HepG2 (cell line): ENCODE results near the gene TMC2. TPM values are rescaled to one million over a fixed set of nuclear protein-coding genes. Genes with fewer than 3 reads are reported as not detected.

Source experiments
- ARNT ChIP-seq: fragments of 450-650 bp; IDR thresholded peaks from 2 replicates; pipeline ENCODE4 v1.6.1; 2017
- BORCS8-MEF2B ChIP-seq: sonication (generic); formaldehyde crosslinking; IDR thresholded peaks from 2 replicates; pipeline ENCODE4 v1.8.0; 2022; ENCODE audit warnings: mild to moderate bottlenecking, missing genetic modification reagents
- CBX2 ChIP-seq, 2 experiments: fragments of 200-600 bp in 1 of 2; sonication (generic); formaldehyde crosslinking in 1 of 2; IDR thresholded peaks; 2 replicates each; pipeline versions ENCODE4 v1.7.0 to v1.8.1; 2018 to 2022; ENCODE audit warnings: low read depth in 2 of 2, low read length in 1 of 2, mild to moderate bottlenecking in 1 of 2, missing genetic modification reagents in 1 of 2
- CEBPZ ChIP-seq: IDR thresholded peaks from 2 replicates; pipeline ENCODE4 v1.6.1; 2012; ENCODE audit warnings: low read length, improper control_type of control experiment
- CSRNP2 ChIP-seq: sonication (generic); formaldehyde crosslinking; conservative IDR thresholded peaks from 2 replicates; pipeline ENCODE4 v1.8.0; 2022; ENCODE audit warnings: low read depth, missing genetic modification reagents
- FOXA1 ChIP-seq, 2 experiments: fragments of 450-650 bp in 1 of 2; sonication (generic) in 1 of 2; formaldehyde crosslinking in 1 of 2; IDR thresholded peaks; 2 replicates each; pipeline versions ENCODE4 v1.4.0 to v1.6.1; 2016 to 2020; ENCODE audit warnings: missing genetic modification reagents in 1 of 2
- HHEX ChIP-seq: IDR thresholded peaks from 2 replicates; pipeline ENCODE4 v1.6.1; 2016; ENCODE audit warnings: control low read depth
- KLF16 ChIP-seq, 2 experiments: sonication (generic) in 1 of 2; formaldehyde crosslinking in 1 of 2; IDR thresholded peaks; 2 replicates each; pipeline versions ENCODE4 v1.6.1 to v1.8.0; 2016 to 2023; ENCODE audit warnings: missing genetic modification reagents in 2 of 2, missing compliant biosample characterization in 1 of 2
- MED13 ChIP-seq: sonication (generic); formaldehyde crosslinking; IDR thresholded peaks from 2 replicates; pipeline ENCODE4 v1.5.0; 2020; ENCODE audit warnings: missing genetic modification reagents
- MXI1 ChIP-seq: IDR thresholded peaks from 3 replicates; pipeline ENCODE4 v1.6.1; 2012; ENCODE audit warnings: low read depth, low read length, inconsistent platforms, borderline replicate concordance
- NFE2 ChIP-seq: sonication (generic); formaldehyde crosslinking; IDR thresholded peaks from 2 replicates; pipeline ENCODE4 v1.4.0; 2020; ENCODE audit warnings: missing genetic modification reagents
- NONO ChIP-seq, 2 experiments: fragments of 450-650 bp in 1 of 2; sonication (generic) in 1 of 2; formaldehyde crosslinking in 1 of 2; IDR thresholded peaks in 1 of 2; conservative IDR thresholded peaks in 1 of 2; 2 replicates each; pipeline versions ENCODE4 v1.6.1 to v1.8.0; 2017 to 2022; ENCODE audit warnings: mild to moderate bottlenecking in 1 of 2, missing genetic modification reagents in 1 of 2, moderate library complexity in 1 of 2
- PLRG1 ChIP-seq: fragments of 450-650 bp; conservative IDR thresholded peaks from 2 replicates; pipeline ENCODE4 v1.6.1; 2016
- POLR2AphosphoS2 ChIP-seq: IDR thresholded peaks from 2 replicates; pipeline ENCODE4 v1.6.1; 2011; ENCODE audit warnings: low read depth, low read length, improper control_type of control experiment
- STAT6 ChIP-seq: sonication (generic); formaldehyde crosslinking; IDR thresholded peaks from 2 replicates; pipeline ENCODE4 v1.4.0; 2020; ENCODE audit warnings: missing genetic modification reagents, mild to moderate bottlenecking, borderline replicate concordance
- TEAD3 ChIP-seq: optimal IDR thresholded peaks from 2 replicates; pipeline ENCODE3; 2016; ENCODE audit warnings: borderline replicate concordance
- ZFP37 ChIP-seq: sonication (generic); formaldehyde crosslinking; IDR thresholded peaks from 2 replicates; pipeline ENCODE4 v1.4.0; 2020; ENCODE audit warnings: missing genetic modification reagents, borderline replicate concordance
- ZIK1 ChIP-seq: sonication (generic); formaldehyde crosslinking; IDR thresholded peaks from 2 replicates; pipeline ENCODE4 v1.5.0; 2020; ENCODE audit warnings: mild to moderate bottlenecking, low read depth, missing genetic modification reagents, borderline replicate concordance
- ZNF224 ChIP-seq: sonication (generic); formaldehyde crosslinking; IDR thresholded peaks from 2 replicates; pipeline ENCODE4 v1.5.0; 2020; ENCODE audit warnings: mild to moderate bottlenecking, missing genetic modification reagents
- ZNF576 ChIP-seq: sonication (generic); formaldehyde crosslinking; IDR thresholded peaks from 2 replicates; pipeline ENCODE4 v1.4.0; 2020; ENCODE audit warnings: mild to moderate bottlenecking, missing genetic modification reagents
- ZNF598 ChIP-seq: sonication (generic); formaldehyde crosslinking; IDR thresholded peaks from 2 replicates; pipeline ENCODE4 v1.5.1; 2020; ENCODE audit warnings: mild to moderate bottlenecking, missing genetic modification reagents, borderline replicate concordance
- polyA plus RNA-seq, 8 experiments: library from polyadenylated mRNA; depleted of rRNA in 3 of 8; stranded (reverse) in 7 of 8; unstranded in 1 of 8; fragments of >200 nt; fragmentation: Illumina TruSeq in 4 of 8; extraction: Trizol in 4 of 8; gene quantifications; 2 replicates each; pipeline versions ENCODE4 v1.2.1 to v1.2.3, GENCODE V29; 2011 to 2016; ENCODE audit warnings: low read depth in 4 of 8, missing spikeins in 1 of 8, mixed read lengths in 1 of 8; ENCODE audit not compliant: insufficient read depth in 1 of 8
- total RNA-seq, 5 experiments: library from RNA; depleted of rRNA; stranded (reverse); fragments of >200 nt; fragmentation: Illumina TruSeq; extraction: Trizol; gene quantifications; 2 replicates each; pipeline ENCODE4 v1.2.3, GENCODE V29; 2016; ENCODE audit warnings: low read depth in 1 of 5

TMC2 gene
- total and polyA plus RNA-seq, 2 of the 13 experiments (the other 11 are each of a cell fraction or from before 2014, with no cell fraction given) = not detected

- TF ChIP-seq CBX2 (IDR thresholded peaks at IDR 0.05; ENCODE audit: low read depth, low read length) (no peak), CBX2 (CRISPR knock-in tag; IDR thresholded peaks at IDR 0.05; ENCODE audit: low read depth) (peak; percentile 43; the same call in 1 of the 2 replicates), POLR2AphosphoS2 (peak; percentile 81; the same call in 1 of the 2 replicates), KLF16 (CRISPR knock-in tag; IDR thresholded peaks at IDR 0.05) (peak in 1 of 2 experiments; percentile 98; a peak in 2 of 4 replicates), PLRG1 (no peak), CEBPZ (no peak), ZIK1 (CRISPR knock-in tag) (peak; percentile 92), STAT6 (no peak), NONO (IDR thresholded peaks at IDR 0.05) (no peak), NONO (CRISPR knock-in tag; conservative IDR thresholded peaks at IDR 0.05) (peak; percentile 96), CSRNP2 (CRISPR knock-in tag) (no peak), ZFP37 (CRISPR knock-in tag) (peak; percentile 64; the same call in 1 of the 2 replicates), HHEX (CRISPR knock-in tag) (peak; percentile 55), ZNF224 (peak; percentile 86; the same call in 1 of the 2 replicates), MED13 (CRISPR knock-in tag) (peak; percentile 4; the same call in 1 of the 2 replicates), ZNF598 (CRISPR knock-in tag) (peak; percentile 95; the same call in 1 of the 2 replicates), FOXA1 (IDR thresholded peaks at IDR 0.05) (no peak), FOXA1 (CRISPR knock-in tag; IDR thresholded peaks at IDR 0.05) (no peak; the same call in none of the 2 replicates), ZNF576 (0 out of 2 replicates have a peak, but pooled peaks have one; percentile 31), MXI1 (peak; percentile 96), NFE2 (CRISPR knock-in tag) (no peak), ARNT (no peak), BORCS8-MEF2B (CRISPR knock-in tag) (peak; percentile 96; the same call in 1 of the 2 replicates), TEAD3 (CRISPR knock-in tag) (peak; percentile 97)
Measured at GRCh38 chr20:2663887-2664719, 127.7 kb downstream of the TMC2 start, which contains the start of gene IDH3B (continued).
